OCI-LY1 (cell line): Measurements from ENCODE around the gene SLC25A21.

Experiments used
- H2AFZ ChIP-seq: fragments of 200-600 bp; sonication (generic), shearing (Covaris generic); 2 replicates; pipeline ENCODE4 v1.6.0; 2014; ENCODE audit warnings: antibody characterized with exemption, mild to moderate bottlenecking, low read length
- H3F3A ChIP-seq: fragments of 200-600 bp; sonication (generic), shearing (Covaris generic); 2 replicates; pipeline ENCODE4 v1.6.0; 2014; ENCODE audit warnings: mild to moderate bottlenecking, antibody characterized with exemption, low read length, moderate library complexity; ENCODE audit not compliant: insufficient read depth
- H3K27ac ChIP-seq: fragments of 200-600 bp; sonication (generic); 2 replicates; pipeline ENCODE4 v1.5.1; 2014; ENCODE audit warnings: low read length, mixed run types, mild to moderate bottlenecking, low read depth; ENCODE audit not compliant: poor library complexity, severe bottlenecking
- H3K27me3 ChIP-seq: fragments of 200-600 bp; sonication (generic); 2 replicates; pipeline ENCODE4 v1.6.0; 2014; ENCODE audit warnings: antibody characterized with exemption, mild to moderate bottlenecking, low read length, moderate library complexity; ENCODE audit not compliant: insufficient read depth
- H3K36me3 ChIP-seq: fragments of 200-600 bp; sonication (generic); 2 replicates; pipeline ENCODE4 v1.6.1; 2014; ENCODE audit warnings: mild to moderate bottlenecking, antibody characterized with exemption, low read length, moderate library complexity, mixed read lengths; ENCODE audit not compliant: insufficient read depth
- H3K4me1 ChIP-seq: fragments of 200-600 bp; sonication (generic); 2 replicates; pipeline ENCODE4 v1.5.1; 2014; ENCODE audit warnings: mild to moderate bottlenecking, low read length, moderate library complexity; ENCODE audit not compliant: insufficient read depth, severe bottlenecking
- H3K4me2 ChIP-seq: fragments of 200-600 bp; sonication (generic), shearing (Covaris generic); 2 replicates; pipeline ENCODE4 v1.6.1; 2014; ENCODE audit warnings: low read length
- H3K4me3 ChIP-seq: fragments of 200-600 bp; sonication (generic); 2 replicates; pipeline ENCODE4 v1.5.1; 2014; ENCODE audit warnings: low read length, low read depth, mild to moderate bottlenecking, mixed read lengths; ENCODE audit not compliant: poor library complexity, severe bottlenecking
- H3K79me2 ChIP-seq: fragments of 200-600 bp; shearing (Covaris generic); 2 replicates; pipeline ENCODE4 v1.6.1; 2016; ENCODE audit warnings: mixed run types, low read length, mixed read lengths; ENCODE audit not compliant: insufficient read depth
- H3K9ac ChIP-seq: fragments of 200-600 bp; sonication (generic), shearing (Covaris generic); 2 replicates; pipeline ENCODE4 v1.6.1; 2014; ENCODE audit warnings: mild to moderate bottlenecking, low read length, mixed read lengths
- H3K9me2 ChIP-seq: fragments of 200-600 bp; sonication (generic), shearing (Covaris generic); 2 replicates; pipeline ENCODE4 v1.6.1; 2014; ENCODE audit warnings: low read depth, mild to moderate bottlenecking, low read length, mixed read lengths
- H3K9me3 ChIP-seq: fragments of 200-600 bp; shearing (Covaris generic); 2 replicates; pipeline ENCODE4 v1.6.1; 2014; ENCODE audit warnings: low read length, mixed read lengths
- H4K20me1 ChIP-seq: fragments of 200-600 bp; sonication (generic), shearing (Covaris generic); 2 replicates; pipeline ENCODE4 v1.6.0; 2016; ENCODE audit warnings: mild to moderate bottlenecking, low read length; ENCODE audit not compliant: insufficient read depth
- EZH2 ChIP-seq: fragments of 200-600 bp; sonication (generic), shearing (Covaris generic); IDR thresholded peaks from 2 replicates; pipeline ENCODE4 v1.8.0; 2017; ENCODE audit warnings: borderline replicate concordance, mixed run types, mild to moderate bottlenecking, antibody characterized with exemption, low read length, moderate library complexity, mixed read lengths
- TF ChIP-seq, protein P1 (sequence below): fragments of 200-600 bp; sonication (generic), shearing (Covaris generic); IDR thresholded peaks from 2 replicates; pipeline ENCODE4 v1.5.1; 2017; ENCODE audit warnings: mild to moderate bottlenecking, antibody characterized with exemption, low read length, moderate library complexity, mixed read lengths

Gene SLC25A21

DNA sequence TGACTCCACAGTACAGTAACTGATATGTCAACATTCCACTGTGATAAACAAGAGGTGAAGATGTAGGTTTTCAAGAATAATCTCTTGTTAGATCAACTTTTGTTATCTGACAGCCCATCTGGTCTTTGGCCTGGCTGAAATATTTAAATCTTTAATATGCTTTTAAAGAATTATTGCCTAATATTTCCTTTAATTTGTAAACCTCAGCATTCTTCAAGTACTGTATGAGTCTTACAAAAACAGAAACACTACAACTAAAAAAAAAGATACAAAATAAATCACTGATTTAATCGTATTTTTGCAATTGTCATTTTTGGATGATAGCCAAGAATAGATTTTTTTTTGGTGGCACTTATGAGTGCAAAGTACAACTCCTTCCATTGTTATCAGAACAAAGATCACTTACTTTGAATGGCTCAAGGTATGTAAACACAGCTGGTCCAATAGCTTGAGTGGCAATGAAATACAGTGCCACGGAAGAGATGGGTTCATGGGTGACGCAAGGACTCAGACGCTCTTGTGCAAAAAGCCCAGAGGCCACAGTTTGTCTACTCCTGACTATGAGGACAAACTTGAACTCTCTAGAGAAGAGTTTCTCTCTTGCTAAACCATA lies 401.3 kb downstream of the SLC25A21 start:
- no peak overlapping the region for H3K4me3 ChIP-seq
- no peak overlapping the region for H3K4me2 ChIP-seq
- no peak overlapping the region for H3K9ac ChIP-seq
- no peaks in the 10 kb centered on the region for H3K79me2 ChIP-seq
- no peak overlapping the region for H3K27ac ChIP-seq
- H3K4me1 ChIP-seq: no peaks in the 10 kb centered on the region
- no peaks in the 10 kb centered on the region for H3F3A ChIP-seq
- H4K20me1 ChIP-seq: no peaks in the 10 kb centered on the region
- no peaks in the 10 kb centered on the region for H3K27me3 ChIP-seq
- no peak for TF ChIP-seq EZH2
- TF ChIP-seq, protein P1, sequence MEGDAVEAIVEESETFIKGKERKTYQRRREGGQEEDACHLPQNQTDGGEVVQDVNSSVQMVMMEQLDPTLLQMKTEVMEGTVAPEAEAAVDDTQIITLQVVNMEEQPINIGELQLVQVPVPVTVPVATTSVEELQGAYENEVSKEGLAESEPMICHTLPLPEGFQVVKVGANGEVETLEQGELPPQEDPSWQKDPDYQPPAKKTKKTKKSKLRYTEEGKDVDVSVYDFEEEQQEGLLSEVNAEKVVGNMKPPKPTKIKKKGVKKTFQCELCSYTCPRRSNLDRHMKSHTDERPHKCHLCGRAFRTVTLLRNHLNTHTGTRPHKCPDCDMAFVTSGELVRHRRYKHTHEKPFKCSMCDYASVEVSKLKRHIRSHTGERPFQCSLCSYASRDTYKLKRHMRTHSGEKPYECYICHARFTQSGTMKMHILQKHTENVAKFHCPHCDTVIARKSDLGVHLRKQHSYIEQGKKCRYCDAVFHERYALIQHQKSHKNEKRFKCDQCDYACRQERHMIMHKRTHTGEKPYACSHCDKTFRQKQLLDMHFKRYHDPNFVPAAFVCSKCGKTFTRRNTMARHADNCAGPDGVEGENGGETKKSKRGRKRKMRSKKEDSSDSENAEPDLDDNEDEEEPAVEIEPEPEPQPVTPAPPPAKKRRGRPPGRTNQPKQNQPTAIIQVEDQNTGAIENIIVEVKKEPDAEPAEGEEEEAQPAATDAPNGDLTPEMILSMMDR: no peak
- no peaks in the 10 kb centered on the region for H3K9me2 ChIP-seq
- no peak overlapping the region for H2AFZ ChIP-seq
- no peaks in the 10 kb centered on the region for H3K9me3 ChIP-seq
- H3K36me3 ChIP-seq: no peaks in the 10 kb centered on the region

DNA sequence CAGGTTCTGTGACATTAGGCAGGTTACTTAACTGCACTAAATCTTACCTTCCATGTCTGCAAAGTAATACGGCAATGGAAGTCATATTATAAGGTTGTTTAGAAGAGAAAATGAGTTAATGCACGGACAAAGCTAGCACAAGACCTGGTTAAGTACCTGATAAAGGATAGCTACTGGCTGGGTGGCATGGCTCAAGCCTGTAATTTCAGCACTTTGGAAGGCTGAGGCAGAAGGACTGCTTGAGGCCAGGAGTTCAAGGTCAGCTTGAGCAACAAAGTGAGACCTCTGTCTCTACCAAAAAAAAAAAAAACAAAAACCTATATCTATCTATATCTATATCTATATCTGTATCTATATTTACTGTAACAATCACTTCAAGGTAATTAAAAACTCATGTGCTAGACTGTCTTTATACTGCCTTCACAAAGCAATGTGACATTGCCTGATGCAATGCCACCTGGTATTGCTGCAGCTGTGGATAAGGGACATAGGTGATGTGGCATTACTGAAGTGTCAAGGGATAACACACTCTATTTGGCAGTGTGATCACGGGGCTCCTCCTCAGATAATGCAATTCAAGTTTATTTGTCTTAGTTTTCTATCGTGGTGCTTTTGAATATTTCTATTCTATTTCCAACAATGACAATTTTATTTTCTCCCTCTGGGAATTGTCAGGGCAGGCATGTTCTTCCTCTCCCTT lies 403.6 kb downstream of the SLC25A21 start:
- Histone ChIP-seq H3K4me3 (no peak overlapping the region), H2AFZ (no peak overlapping the region), H3K36me3 (no peaks in the 10 kb centered on the region), H3K4me2 (no peak overlapping the region), H3K9me2 (no peaks in the 10 kb centered on the region), H3K4me1 (no peaks in the 10 kb centered on the region), H4K20me1 (no peaks in the 10 kb centered on the region), H3K79me2 (no peaks in the 10 kb centered on the region), H3K27me3 (no peaks in the 10 kb centered on the region), H3F3A (no peaks in the 10 kb centered on the region), H3K27ac (no peak overlapping the region), H3K9ac (no peak overlapping the region), H3K9me3 (no peaks in the 10 kb centered on the region)
- TF ChIP-seq, protein P1: no peak
- no peak for TF ChIP-seq EZH2

DNA sequence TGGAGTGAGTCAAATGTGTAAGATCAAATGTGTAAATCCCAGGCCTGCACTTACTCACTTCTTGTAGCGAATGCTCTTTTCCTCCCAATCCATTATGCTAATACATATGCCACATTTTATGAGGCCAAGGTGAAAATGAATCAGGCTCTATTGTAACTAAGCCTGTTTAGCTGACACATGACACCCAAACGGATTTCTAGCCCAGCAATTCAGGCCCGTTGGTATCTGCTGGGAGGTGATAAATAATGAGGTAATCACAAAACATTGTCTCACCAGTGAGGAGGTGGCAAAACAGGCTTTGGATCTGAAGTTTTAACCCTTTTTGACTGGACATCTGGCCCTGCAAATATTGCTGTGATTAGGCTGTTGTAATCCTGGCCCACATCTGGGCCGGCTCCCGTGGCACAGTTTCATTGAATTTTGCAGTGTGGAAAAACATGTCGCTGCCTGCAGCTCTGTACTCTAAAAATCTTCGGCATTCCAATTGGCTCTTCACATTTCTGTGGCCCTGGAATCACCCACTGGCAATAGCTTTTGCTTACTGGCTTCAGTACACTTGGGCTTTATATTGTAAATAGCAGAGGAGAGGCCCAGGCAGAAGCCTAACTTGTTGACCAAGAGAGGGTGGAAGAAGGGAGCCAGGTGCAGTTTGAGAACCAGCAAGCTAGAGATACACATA lies 404.7 kb downstream of the SLC25A21 start:
- Histone ChIP-seq H4K20me1 (no peaks in the 10 kb centered on the region), H3K27me3 (no peaks in the 10 kb centered on the region), H3K79me2 (no peaks in the 10 kb centered on the region), H3K9me2 (no peaks in the 10 kb centered on the region), H3K4me1 (no peaks in the 10 kb centered on the region), H3K4me2 (no peak overlapping the region), H3K9me3 (no peaks in the 10 kb centered on the region), H3K27ac (no peak overlapping the region), H3K4me3 (no peak overlapping the region), H3F3A (no peaks in the 10 kb centered on the region), H3K9ac (no peak overlapping the region), H3K36me3 (no peaks in the 10 kb centered on the region), H2AFZ (no peak overlapping the region)
- no peak for TF ChIP-seq EZH2
- TF ChIP-seq, protein P1: no peak
